ENCODE results near the gene PSMA2. TPM values are rescaled to one million over a fixed set of nuclear protein-coding genes. Genes with fewer than 3 reads are reported as not detected.

Gene PSMA2
- total RNA-seq, 4 donors from 2014 or later = 54.5 to 121 (median 67.2) TPM

- Histone ChIP-seq H3K9me3 (no peaks in the 10 kb centered on the region), H3K36me3 (no peaks in the 10 kb centered on the region), H3K4me1 (no peaks in the 10 kb centered on the region), H3K27me3 (no peaks in the 10 kb centered on the region), H3K27ac (no peak overlapping the region), H3K4me3 (no peak overlapping the region)
- intact Hi-C loops (cut with DNase I; ENCODE audit: low total_unique reads) = no loop called here
- DNase-seq = no peak
- TF ChIP-seq CTCF (IDR thresholded peaks at IDR 0.05) (no peak), POLR2A (IDR thresholded peaks at IDR 0.05) (no peak)
These were observed 28.8 kb upstream of the PSMA2 start for GRCh38 chr7:42960762-42961161.

GRCh38 chr7:42959549-42959948, 27.6 kb upstream of the PSMA2 start:
- peaks cover 0 to 3% of the 10 kb centered on the region in 2 donors for H3K36me3 ChIP-seq
- no peak for TF ChIP-seq POLR2A (IDR thresholded peaks at IDR 0.05)
- no peak for TF ChIP-seq CTCF (IDR thresholded peaks at IDR 0.05)
- no peak overlapping the region for H3K4me3 ChIP-seq
- no peaks in the 10 kb centered on the region for H3K27me3 ChIP-seq
- intact Hi-C loops (cut with DNase I; ENCODE audit: low total_unique reads) = no loop called here
- H3K27ac ChIP-seq = no peak overlapping the region
- no peaks in the 10 kb centered on the region for H3K4me1 ChIP-seq
- no peak for DNase-seq
- no peaks in the 10 kb centered on the region for H3K9me3 ChIP-seq

GRCh38 chr7:42956062-42956461, 24.1 kb upstream of the PSMA2 start:
- DNase-seq = no peak
- TF ChIP-seq POLR2A (IDR thresholded peaks at IDR 0.05) = no peak
- TF ChIP-seq CTCF (IDR thresholded peaks at IDR 0.05) = no peak
- no peaks in the 10 kb centered on the region for H3K4me1 ChIP-seq
- H3K27ac ChIP-seq = no peak overlapping the region
- H3K36me3 ChIP-seq = peaks cover 0 to 3% of the 10 kb centered on the region in 2 donors
- no peak overlapping the region for H3K4me3 ChIP-seq
- intact Hi-C loops (cut with DNase I; ENCODE audit: low total_unique reads) = no loop called here
- H3K9me3 ChIP-seq = no peaks in the 10 kb centered on the region
- H3K27me3 ChIP-seq = no peaks in the 10 kb centered on the region

GRCh38 chr7:42953994-42954393, 22.0 kb upstream of the PSMA2 start:
- no peaks in the 10 kb centered on the region for H3K27me3 ChIP-seq
- no peak for DNase-seq
- intact Hi-C loops (cut with DNase I; ENCODE audit: low total_unique reads) = no loop called here

GRCh38 chr7:42952328-42952727, 20.4 kb upstream of the PSMA2 start:
- Histone ChIP-seq H3K9me3 (no peaks in the 10 kb centered on the region), H3K4me1 (no peaks in the 10 kb centered on the region), H3K27me3 (no peaks in the 10 kb centered on the region), H3K27ac (no peak overlapping the region), H3K36me3 (peaks cover 0 to 3% of the 10 kb centered on the region in 2 donors), H3K4me3 (no peak overlapping the region)
- DNase-seq = no peak
- TF ChIP-seq CTCF (IDR thresholded peaks at IDR 0.05) = no peak
- TF ChIP-seq POLR2A (IDR thresholded peaks at IDR 0.05) = no peak
- intact Hi-C loops (cut with DNase I; ENCODE audit: low total_unique reads) = no loop called here

More at GRCh38 chr7:42953994-42954393, 22.0 kb upstream of the PSMA2 start:
- H3K4me3 ChIP-seq = no peak overlapping the region
- H3K9me3 ChIP-seq = no peaks in the 10 kb centered on the region
- H3K4me1 ChIP-seq = no peaks in the 10 kb centered on the region
- H3K36me3 ChIP-seq = peaks cover 0 to 3% of the 10 kb centered on the region in 2 donors
- no peak for TF ChIP-seq CTCF (IDR thresholded peaks at IDR 0.05)
- TF ChIP-seq POLR2A (IDR thresholded peaks at IDR 0.05) = no peak
- no peak overlapping the region for H3K27ac ChIP-seq

Measured in uterus (tissue), 4 donors.